HepG2 (cell line): ENCODE measurements around the gene DSCAML1. TPM values are rescaled to one million over a fixed set of nuclear protein-coding genes. Genes with fewer than 3 reads are reported as not detected.

Experiments used
- KDM4B ChIP-seq: sonication (generic); formaldehyde crosslinking; IDR thresholded peaks from 2 replicates; pipeline ENCODE4 v1.4.0; 2020; ENCODE audit warnings: missing genetic modification reagents
- PBX3 ChIP-seq: sonication (generic); formaldehyde crosslinking; IDR thresholded peaks from 2 replicates; pipeline ENCODE4 v1.8.1; 2023; ENCODE audit warnings: missing genetic modification reagents, inconsistent platforms, borderline replicate concordance
- POGZ ChIP-seq: sonication (generic); formaldehyde crosslinking; IDR thresholded peaks from 2 replicates; pipeline ENCODE4 v1.4.0; 2020; ENCODE audit warnings: mild to moderate bottlenecking, missing genetic modification reagents
- RERE ChIP-seq: IDR thresholded peaks from 2 replicates; pipeline ENCODE4 v1.6.1; 2016; ENCODE audit warnings: low read depth, missing genetic modification reagents, missing compliant biosample characterization
- SAP130 ChIP-seq: IDR thresholded peaks from 2 replicates; pipeline ENCODE4 v1.6.1; 2016; ENCODE audit warnings: low read depth
- SRSF1 ChIP-seq: fragments of 200-400 bp; formaldehyde crosslinking; optimal IDR thresholded peaks from 2 replicates; pipeline ENCODE3; 2017; ENCODE audit warnings: mild to moderate bottlenecking, low read depth, low read length, moderate library complexity
- SRSF4 ChIP-seq: fragments of 200-400 bp; formaldehyde crosslinking; IDR thresholded peaks from one replicate; pipeline ENCODE4 v1.6.1; 2018; ENCODE audit warnings: mild to moderate bottlenecking, low read depth, low read length, moderate library complexity; ENCODE audit not compliant: poor library complexity, severe bottlenecking
- STAT6 ChIP-seq: sonication (generic); formaldehyde crosslinking; IDR thresholded peaks from 2 replicates; pipeline ENCODE4 v1.4.0; 2020; ENCODE audit warnings: missing genetic modification reagents, mild to moderate bottlenecking, borderline replicate concordance
- TCF12 ChIP-seq, 2 experiments: fragments of 450-650 bp in 1 of 2; sonication (generic) in 1 of 2; formaldehyde crosslinking in 1 of 2; IDR thresholded peaks; 2 replicates each; pipeline versions ENCODE4 v1.6.1 to v1.8.0; 2017 to 2022; ENCODE audit warnings: antibody characterized with exemption in 1 of 2, mild to moderate bottlenecking in 1 of 2, missing genetic modification reagents in 1 of 2, moderate library complexity in 1 of 2
- TEAD2 ChIP-seq: sonication (generic); formaldehyde crosslinking; IDR thresholded peaks from 2 replicates; pipeline ENCODE4 v1.9.0; 2021; ENCODE audit warnings: missing genetic modification reagents
- ZBTB38 ChIP-seq: sonication (generic); formaldehyde crosslinking; IDR thresholded peaks from 2 replicates; pipeline ENCODE4 v1.5.1; 2020; ENCODE audit warnings: mild to moderate bottlenecking, missing genetic modification reagents
- ZNF7 ChIP-seq: IDR thresholded peaks from 2 replicates; pipeline ENCODE4 v1.6.1; 2016; ENCODE audit warnings: missing biosample characterization, missing genetic modification reagents
- ZNF891 ChIP-seq: sonication (generic); formaldehyde crosslinking; IDR thresholded peaks from 2 replicates; pipeline ENCODE4 v1.5.0; 2020; ENCODE audit warnings: mild to moderate bottlenecking, missing genetic modification reagents
- polyA plus RNA-seq, 8 experiments: library from polyadenylated mRNA; depleted of rRNA in 3 of 8; stranded (reverse) in 7 of 8; unstranded in 1 of 8; fragments of >200 nt; fragmentation: Illumina TruSeq in 4 of 8; extraction: Trizol in 4 of 8; gene quantifications; 2 replicates each; pipeline versions ENCODE4 v1.2.1 to v1.2.3, GENCODE V29; 2011 to 2016; ENCODE audit warnings: low read depth in 4 of 8, missing spikeins in 1 of 8, mixed read lengths in 1 of 8; ENCODE audit not compliant: insufficient read depth in 1 of 8
- total RNA-seq, 5 experiments: library from RNA; depleted of rRNA; stranded (reverse); fragments of >200 nt; fragmentation: Illumina TruSeq; extraction: Trizol; gene quantifications; 2 replicates each; pipeline ENCODE4 v1.2.3, GENCODE V29; 2016; ENCODE audit warnings: low read depth in 1 of 5
- TF ChIP-seq, protein P1 (sequence below): sonication (generic); formaldehyde crosslinking; IDR thresholded peaks from 2 replicates; pipeline ENCODE4 v1.5.0; 2020; ENCODE audit warnings: mild to moderate bottlenecking, missing genetic modification reagents

DSCAML1 gene
- total and polyA plus RNA-seq, 2 of the 13 experiments (the other 11 are each of a cell fraction or from before 2014, with no cell fraction given): 0.29 to 0.40 TPM

GRCh38 chr11:117748771-117749540, 48.1 kb downstream of the DSCAML1 start (continued):
- peak; percentile 92 for TF ChIP-seq RERE (CRISPR knock-in tag)
- no peak for TF ChIP-seq STAT6 (CRISPR knock-in tag)
- TF ChIP-seq SAP130 (CRISPR knock-in tag): peak; percentile 67
- TF ChIP-seq PBX3: no peak
- TF ChIP-seq, protein P1, sequence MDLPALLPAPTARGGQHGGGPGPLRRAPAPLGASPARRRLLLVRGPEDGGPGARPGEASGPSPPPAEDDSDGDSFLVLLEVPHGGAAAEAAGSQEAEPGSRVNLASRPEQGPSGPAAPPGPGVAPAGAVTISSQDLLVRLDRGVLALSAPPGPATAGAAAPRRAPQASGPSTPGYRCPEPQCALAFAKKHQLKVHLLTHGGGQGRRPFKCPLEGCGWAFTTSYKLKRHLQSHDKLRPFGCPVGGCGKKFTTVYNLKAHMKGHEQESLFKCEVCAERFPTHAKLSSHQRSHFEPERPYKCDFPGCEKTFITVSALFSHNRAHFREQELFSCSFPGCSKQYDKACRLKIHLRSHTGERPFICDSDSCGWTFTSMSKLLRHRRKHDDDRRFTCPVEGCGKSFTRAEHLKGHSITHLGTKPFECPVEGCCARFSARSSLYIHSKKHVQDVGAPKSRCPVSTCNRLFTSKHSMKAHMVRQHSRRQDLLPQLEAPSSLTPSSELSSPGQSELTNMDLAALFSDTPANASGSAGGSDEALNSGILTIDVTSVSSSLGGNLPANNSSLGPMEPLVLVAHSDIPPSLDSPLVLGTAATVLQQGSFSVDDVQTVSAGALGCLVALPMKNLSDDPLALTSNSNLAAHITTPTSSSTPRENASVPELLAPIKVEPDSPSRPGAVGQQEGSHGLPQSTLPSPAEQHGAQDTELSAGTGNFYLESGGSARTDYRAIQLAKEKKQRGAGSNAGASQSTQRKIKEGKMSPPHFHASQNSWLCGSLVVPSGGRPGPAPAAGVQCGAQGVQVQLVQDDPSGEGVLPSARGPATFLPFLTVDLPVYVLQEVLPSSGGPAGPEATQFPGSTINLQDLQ (CRISPR knock-in tag): no peak
- TF ChIP-seq KDM4B (CRISPR knock-in tag): no peak; the same call in 1 of the 2 replicates
- TF ChIP-seq SRSF1: no peak
- no peak for TF ChIP-seq ZNF7 (CRISPR knock-in tag)
- peak; percentile 18; the same call in 1 of the 2 replicates for TF ChIP-seq ZBTB38 (CRISPR knock-in tag)
- TF ChIP-seq POGZ: peak; percentile 61
- TF ChIP-seq SRSF4: no peak
- TF ChIP-seq TEAD2 (CRISPR knock-in tag): no peak
- no peak for TF ChIP-seq TCF12 (IDR thresholded peaks at IDR 0.05)
- peak; percentile 64; the same call in 1 of the 2 replicates for TF ChIP-seq TCF12 (CRISPR knock-in tag; IDR thresholded peaks at IDR 0.05)
- 0 out of 2 replicates have a peak, but pooled peaks have one; percentile 70 for TF ChIP-seq ZNF891 (CRISPR knock-in tag)
